ENCODE measurements around the gene ZNHIT1.
"Not testable (repeated sequence)": the region's sequence is repeated elsewhere in the genome, so short reads cannot be mapped to it uniquely, and the experiment has no call there.

ZNHIT1 gene

DNA sequence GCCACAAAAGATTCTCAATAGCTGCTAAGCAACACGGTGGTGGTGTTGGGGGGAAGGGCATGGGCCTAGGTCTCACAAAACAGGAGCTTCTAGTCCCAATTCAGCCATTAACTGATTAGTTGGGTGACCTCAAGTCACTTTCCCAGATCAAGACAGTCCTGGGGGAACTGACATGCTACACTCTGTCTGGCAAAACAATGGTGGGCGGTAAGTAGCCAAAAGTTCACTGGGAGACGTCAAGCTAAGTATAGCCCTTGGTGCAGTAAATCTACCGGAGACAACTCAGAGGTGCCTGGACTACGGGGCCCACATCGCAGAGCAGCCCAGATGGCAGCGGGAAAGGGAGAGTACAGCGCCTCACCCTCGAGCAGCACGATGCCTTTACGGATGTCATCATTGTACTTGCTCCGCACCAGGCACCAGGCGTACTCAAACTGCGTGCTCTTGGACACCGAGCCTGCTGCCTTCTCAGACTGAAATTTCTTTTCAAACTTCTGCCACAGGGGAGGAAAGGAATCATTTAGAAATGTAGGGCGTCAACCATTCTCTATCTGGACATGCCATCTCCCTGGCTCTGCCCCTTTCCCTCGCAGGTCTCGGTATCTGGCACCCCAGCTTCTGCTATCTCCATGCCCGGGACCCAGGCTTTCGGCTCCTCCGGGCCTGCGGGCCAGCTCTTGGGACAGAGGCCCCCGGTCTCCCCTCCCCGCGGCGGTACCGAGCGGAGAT, 25.8 kb downstream of the ZNHIT1 start:
- FAIRE-seq: no peak

DNA sequence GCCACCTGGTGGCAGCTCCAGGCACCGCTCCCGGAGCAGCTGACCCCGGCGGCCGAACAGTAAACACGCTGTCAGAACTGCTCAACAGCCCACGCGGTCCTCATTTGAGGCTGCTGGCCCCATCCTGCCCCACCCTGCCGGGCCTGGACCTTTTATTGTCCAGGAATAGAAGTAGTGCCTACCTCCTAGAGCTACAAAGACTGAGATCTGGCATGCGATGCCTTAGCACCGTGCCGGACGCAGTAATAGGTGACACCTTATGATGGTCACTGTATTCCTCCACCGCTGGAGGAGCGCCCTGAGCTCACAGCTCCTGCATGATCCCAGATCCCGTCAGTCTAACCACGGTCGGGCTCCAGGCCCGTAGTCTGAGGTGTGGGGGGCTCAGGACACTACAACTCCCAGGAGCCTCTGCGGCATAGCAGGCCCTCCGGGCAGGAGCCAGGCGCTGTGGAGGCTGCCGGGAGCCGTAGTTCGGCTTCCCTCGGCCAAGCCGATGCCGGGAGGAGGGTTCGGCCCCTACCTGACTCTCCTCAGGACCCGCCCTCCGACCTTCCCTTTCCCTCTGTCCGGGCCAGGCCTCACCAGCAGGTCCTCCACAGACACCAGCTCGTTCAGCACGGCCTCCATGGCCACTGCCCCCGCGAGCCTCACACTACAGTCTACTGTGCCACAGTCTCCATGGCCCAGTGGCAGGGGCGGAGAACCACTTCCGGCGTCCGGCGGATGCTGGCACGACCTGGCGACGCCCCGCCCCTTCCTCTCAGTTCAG, 26.6 kb downstream of the ZNHIT1 start, which contains the start of gene FIS1:
Gene FIS1 (minus strand): TSS at position 707 of the 772 bp plus-strand sequence. CDS start 77 bp downstream, at position 630.
- no peak for FAIRE-seq

DNA sequence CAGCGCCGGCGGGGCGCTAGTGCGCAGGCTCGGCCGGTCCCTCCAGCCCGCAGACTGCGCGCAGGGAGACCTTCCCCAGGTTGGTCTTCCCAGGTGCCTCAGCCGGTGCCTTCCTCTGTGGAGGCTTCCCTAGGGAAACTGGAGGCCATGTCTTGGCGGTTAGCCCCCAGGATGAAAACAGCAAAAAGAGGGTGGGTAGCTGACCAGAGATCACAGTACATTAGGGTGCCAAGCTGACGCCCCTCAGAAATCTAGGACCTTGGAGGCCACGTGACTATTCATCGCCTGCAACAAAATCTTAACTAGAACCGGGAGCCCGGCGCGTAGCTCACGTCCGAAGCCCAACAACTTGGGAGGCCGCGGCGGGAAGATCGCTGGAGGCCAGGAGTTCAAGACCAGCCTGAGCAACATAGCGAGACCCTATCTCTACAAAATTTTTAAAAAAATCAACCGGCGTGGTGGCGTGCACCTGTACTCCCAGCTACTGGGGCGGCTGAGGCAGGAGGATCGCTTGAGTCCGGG, 27.2 kb downstream of the ZNHIT1 start:
- FAIRE-seq: no peak

DNA sequence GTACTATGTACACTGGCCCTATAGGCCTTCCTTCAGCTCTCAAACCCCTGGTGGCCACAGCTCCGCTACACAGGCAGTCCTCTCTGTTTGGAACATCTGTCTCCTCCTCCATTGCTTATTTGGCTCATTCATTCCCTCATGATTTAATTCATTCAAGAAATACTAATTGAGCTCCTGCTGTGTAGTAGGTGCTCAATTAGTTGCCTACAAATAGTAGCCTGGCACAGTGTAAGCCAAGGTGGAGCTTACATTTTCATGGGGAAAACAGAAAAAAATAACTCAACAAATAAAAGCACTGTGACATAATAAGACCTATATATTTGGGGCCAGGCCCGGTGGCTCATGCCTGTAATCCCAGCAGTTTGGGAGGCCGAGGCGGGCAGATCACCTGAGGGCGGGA, 30.3 kb downstream of the ZNHIT1 start:
- no peak for FAIRE-seq

DNA sequence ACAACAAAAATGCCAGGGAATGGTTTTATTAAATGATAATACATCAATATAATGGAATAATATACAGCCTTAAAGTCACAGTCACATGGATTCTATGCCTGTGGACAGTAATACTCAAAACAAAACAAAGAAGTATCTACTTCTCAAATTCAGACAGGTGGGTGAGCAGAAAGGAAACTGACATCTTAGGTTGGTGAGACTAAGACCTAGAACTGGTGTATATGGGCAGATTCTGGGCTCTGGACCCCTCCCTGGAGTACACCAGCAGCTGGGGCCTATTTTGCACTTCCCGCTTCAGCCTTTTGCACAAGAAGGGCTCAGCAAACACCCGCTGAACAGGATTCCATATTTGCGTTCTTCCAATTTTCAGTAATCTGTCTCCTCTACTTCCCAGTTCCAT, 32.4 kb downstream of the ZNHIT1 start:
- FAIRE-seq: no peak

DNA sequence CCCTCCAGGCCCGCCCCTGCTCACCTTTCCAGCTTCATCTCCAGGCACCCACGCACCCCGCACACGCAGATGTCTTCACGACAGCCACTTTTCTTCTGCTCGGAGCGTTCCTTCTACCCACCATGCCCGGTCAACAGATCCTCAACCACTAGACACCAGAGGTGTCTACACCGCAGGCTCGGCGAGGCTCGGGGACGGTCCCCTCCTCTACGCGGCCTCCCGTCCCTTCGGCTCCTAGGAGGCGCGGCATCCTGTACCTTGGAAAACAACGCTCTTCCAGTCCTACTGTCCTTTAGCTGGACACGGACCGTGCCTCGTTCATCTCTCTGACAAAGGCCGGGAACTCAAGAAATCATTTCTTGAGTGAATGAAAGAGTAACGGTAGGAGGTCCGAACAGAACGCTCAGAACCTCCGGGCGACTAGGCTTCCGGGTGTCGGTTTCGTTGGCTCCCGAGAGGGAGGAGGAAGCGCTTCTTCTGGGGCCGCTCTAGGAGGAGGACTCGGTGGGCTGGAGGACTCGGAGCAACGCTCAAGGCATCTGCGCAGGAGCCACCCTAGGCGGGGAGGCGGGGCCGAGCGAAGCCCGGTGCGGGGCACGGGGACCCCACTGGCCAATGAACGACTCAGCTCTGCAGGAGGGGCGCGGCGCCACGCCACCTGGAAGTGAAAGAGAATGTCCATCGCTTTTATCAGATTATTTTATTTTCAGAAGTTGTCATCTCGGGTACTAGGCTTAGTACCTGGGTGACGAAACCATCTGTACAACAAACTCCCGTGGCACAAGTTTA, 34.1 kb downstream of the ZNHIT1 start:
- peak; percentile 78 for FAIRE-seq

DNA sequence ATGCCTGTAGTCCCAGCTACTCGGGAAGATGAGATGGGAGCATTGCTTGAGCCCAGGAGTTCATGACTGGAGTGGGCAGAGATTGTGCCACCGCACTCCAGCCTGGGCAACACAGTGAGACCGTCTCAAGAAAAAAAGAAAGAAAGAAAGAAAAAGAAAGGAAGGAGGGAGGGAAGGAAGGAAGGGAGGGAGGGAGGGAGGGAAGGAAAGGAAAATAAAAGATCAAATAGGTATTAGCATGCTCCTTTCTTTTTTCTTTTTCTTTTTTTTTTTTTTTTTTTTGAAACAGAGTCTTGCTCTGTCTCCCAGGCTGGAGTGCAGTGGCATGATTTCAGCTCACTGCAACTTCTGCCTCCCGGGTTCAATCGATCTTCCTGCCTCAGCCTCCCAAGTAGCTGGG, 35.2 kb downstream of the ZNHIT1 start:
- FAIRE-seq: not testable (repeated sequence)

DNA sequence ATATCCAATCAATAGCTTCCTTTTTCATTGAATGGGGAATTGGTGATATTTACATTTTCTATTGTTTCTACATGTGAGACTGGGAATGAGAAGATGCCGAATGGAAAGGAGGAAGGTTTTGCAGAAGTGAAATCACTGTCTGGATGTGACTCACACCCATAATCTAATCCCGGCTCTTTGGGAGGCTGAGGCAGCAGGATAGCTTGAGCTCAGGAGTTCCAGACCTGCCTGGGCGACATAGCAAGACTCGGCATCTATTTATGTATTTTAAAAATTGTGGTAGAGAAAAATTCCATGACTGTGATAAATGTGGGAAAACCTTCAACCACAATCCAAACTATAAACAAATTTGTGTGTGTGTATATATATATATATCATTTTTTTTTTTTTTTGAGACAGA, 37.8 kb downstream of the ZNHIT1 start:
- FAIRE-seq: no peak

DNA sequence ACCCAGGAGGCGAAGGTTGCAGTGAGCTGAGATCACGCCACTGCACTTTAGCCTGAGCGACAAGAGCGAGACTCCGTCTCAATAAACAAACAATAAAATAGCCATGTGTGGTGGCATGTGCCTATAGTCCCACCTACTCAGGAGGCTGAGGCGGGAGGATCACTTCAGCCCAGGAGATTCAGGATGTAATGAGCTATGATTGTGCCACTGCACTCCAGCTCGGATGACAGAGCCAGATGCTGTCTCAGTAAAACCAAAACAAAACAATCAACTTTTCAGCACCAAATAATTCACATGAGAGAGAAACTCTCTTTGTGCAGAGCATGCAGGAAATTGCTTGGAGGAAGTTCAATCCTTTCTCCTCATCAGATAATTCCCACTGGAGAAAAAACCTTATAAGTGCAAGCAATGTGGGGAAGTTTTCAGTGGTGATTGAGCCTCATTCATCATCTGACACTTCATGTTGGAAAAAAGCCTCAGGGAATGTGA, 40.3 kb downstream of the ZNHIT1 start:
- no peak for FAIRE-seq

DNA sequence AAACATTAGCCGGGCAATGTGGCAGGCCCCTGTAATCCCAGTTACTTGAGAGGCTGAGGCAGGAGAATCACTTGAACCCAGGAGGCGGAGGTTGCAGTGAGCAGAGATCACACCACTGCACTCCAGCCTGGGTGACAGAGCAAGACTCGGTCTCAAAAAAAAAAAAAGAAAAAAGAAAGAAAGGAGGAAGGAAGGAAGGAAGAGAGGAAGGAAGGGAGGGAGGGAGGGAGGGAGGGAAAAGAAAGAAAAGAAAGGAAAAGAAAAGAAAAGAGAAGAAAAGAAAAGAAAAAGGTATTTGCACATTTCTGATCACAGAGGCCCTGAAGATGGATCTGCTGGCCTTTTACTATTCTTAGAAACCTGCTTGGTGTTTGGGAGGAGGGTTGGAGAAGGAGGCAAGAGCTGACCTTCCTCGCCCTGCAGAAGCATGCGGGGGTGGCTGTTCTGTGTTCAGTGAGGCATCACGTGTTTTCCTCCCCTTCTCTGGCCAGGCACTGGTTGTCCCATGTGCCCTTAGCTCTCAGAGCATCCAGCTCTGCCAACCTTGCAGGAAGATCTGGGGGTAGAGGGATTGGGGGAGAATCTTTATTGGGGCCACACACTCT, 46.2 kb downstream of the ZNHIT1 start:
- FAIRE-seq: not testable (repeated sequence)

DNA sequence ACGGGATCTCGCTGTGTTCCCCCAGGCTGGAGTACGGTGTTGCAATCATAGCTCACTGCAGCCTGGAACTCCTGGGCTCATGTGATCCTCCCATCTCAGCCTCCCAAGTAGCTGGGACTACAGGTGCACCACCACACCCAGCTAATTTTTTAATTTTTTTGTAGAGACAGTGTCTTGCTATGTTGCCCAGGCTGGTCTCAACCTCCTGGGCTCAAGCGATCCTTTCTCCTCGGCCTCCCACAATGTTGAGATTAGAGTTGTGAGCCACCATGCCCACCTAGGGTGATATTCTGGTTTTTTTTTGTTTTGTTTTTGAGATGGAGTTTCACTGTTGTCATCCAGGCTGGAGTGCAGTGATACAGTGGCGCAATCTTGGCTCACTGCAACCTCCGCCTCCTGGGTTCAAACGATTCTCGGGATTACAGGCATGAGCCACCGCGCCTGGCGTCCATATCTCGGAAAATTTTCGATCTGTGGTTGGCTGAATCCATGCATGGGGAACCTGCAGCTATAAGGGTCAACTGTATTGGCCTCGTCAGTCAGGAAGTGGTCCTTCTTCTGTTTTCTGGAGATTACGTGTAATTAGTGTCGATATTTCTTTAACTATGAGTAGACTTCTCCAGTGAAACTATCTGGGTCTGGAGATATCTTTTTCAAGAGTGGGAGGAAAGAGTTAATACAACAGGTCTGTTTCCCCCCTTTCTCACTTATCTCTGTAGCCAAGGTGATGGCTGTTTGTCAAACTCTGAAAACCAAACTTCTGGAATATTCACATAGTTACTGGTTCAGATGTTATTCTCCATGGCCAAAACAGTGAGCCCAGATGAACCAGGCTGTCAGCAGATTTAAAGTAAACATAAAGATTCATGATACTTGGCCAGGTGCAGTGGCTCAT, 47.9 kb downstream of the ZNHIT1 start:
- FAIRE-seq: no peak

DNA sequence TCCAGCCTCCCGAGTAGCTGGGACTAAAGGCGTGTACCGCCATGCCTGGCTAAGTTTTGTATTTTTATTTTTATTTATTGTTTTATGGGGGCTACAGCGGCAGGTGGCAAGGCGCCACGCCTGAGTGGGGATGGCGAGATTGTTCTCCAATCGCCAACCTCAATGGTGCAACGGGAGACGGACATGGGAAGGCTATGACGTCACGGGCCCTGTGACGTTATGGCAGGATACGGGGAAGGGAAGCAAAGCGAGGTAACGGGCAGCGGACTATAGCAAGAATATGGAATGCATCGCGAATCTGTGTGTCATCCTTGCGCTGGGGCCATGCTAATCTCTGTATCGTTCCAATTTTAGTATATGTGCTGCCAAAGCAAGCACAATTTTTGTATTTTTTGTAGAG, 51.7 kb downstream of the ZNHIT1 start:
- no peak for FAIRE-seq

DNA sequence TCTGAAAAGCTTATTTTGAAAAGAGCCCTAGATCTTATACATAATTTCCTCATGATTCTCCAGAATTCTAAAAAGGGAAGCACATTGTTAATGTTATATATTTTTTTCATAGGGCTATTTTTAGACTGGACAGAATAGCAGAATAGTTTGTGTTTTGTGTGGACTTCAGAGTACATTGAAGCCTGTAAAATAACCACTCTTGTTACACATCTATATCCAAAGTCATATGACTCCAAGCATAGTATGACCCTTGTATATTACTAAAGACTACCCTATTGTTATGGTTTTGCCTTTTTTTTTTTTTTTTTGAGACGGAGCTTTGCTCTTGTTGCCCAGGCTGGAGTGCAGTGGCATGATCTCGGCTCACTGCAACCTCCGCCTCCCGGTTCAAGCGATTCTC, 53.1 kb downstream of the ZNHIT1 start:
- FAIRE-seq: no peak

DNA sequence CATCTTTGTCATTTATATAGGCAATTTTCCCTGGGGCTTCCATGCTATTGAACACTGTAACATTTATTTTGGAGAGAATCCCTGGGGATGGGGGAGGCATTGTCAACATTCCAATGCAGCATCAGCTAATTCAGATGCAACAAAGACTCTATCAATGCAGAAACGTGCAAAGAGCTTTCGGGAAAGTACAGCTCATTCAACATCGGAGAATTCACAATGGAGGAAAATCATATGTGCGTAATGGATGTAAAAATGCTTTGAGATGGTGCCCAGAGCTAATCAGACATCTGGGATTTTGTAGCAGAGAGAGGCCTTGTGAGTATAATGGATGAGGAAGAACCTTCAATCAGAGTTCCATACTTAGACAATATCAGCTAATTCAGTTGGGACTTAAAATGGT, 55.2 kb downstream of the ZNHIT1 start:
- no peak for FAIRE-seq
